GM12801 (cell line): ENCODE measurements around the gene GABARAP.

Experiments
- CTCF ChIP-seq: IDR thresholded peaks from one replicate; pipeline ENCODE4 v1.5.1; 2011; ENCODE audit warnings: control low read depth; ENCODE audit not compliant: insufficient read length; ENCODE audit errors: extremely low read depth

The GABARAP gene

GRCh38 chr17:7203391-7203790 is 38.9 kb downstream of the GABARAP start:
- no peak for TF ChIP-seq CTCF

GRCh38 chr17:7196651-7197401 is 45.4 kb downstream of the GABARAP start:
- no peak for TF ChIP-seq CTCF

- TF ChIP-seq CTCF, result no peak
These were observed 46.3 kb downstream of the GABARAP start for GRCh38 chr17:7195971-7196370.

GRCh38 chr17:7192271-7192937 is 49.8 kb downstream of the GABARAP start:
- TF ChIP-seq CTCF, result no peak

- TF ChIP-seq CTCF, result no peak
These were observed 50.5 kb downstream of the GABARAP start for GRCh38 chr17:7191571-7192270.

GRCh38 chr17:7191069-7191468 is 51.2 kb downstream of the GABARAP start:
- no peak for TF ChIP-seq CTCF

- TF ChIP-seq CTCF, result no peak
These were observed 51.9 kb downstream of the GABARAP start for GRCh38 chr17:7190276-7190917.
